ENCODE measurements around the gene BCLAF3.

Gene BCLAF3

DNA sequence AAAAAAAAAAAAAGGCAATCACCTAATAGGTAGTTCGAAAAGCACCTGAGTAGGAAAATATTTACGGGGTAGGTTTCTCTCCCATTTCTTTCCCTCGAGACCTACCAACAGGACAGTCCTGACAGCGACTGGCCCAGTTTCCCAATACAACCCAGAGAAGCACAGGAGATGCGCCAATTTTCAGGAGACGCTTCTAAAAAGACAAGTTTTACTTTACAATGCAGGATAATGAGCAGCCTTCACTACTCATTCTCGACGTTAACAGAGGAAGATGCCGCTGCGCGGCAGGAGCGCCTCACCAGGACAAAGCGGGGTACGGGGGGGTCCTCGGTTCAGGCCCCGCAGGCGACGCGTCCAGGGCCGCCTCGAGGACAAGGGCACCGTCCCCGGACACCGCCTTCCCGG, 708 bp downstream of the BCLAF3 start:
- TF ChIP-seq ZNF70 (CRISPR knock-in tag; IDR thresholded peaks at IDR 0.05) (no peak), ISL1 (CRISPR knock-in tag; IDR thresholded peaks at IDR 0.05) (no peak), ZNF8 (CRISPR knock-in tag; IDR thresholded peaks at IDR 0.05) (no peak), ZFP30 (CRISPR knock-in tag; IDR thresholded peaks at IDR 0.05) (no peak), GLIS3 (CRISPR knock-in tag; IDR thresholded peaks at IDR 0.05) (no peak), OSR1 (CRISPR knock-in tag; IDR thresholded peaks at IDR 0.05) (no peak), SNAI2 (CRISPR knock-in tag; IDR thresholded peaks at IDR 0.05) (no peak), RARB (CRISPR knock-in tag; IDR thresholded peaks at IDR 0.05) (no peak), CSDC2 (CRISPR knock-in tag; IDR thresholded peaks at IDR 0.05) (no peak)
- TF ChIP-seq, protein P1, sequence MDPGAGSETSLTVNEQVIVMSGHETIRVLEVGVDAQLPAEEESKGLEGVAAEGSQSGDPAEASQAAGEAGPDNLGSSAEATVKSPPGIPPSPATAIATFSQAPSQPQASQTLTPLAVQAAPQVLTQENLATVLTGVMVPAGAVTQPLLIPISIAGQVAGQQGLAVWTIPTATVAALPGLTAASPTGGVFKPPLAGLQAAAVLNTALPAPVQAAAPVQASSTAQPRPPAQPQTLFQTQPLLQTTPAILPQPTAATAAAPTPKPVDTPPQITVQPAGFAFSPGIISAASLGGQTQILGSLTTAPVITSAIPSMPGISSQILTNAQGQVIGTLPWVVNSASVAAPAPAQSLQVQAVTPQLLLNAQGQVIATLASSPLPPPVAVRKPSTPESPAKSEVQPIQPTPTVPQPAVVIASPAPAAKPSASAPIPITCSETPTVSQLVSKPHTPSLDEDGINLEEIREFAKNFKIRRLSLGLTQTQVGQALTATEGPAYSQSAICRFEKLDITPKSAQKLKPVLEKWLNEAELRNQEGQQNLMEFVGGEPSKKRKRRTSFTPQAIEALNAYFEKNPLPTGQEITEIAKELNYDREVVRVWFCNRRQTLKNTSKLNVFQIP (CRISPR knock-in tag; IDR thresholded peaks at IDR 0.05; ENCODE audit: borderline replicate concordance, low read depth), result no peak
- TF ChIP-seq, protein P2, sequence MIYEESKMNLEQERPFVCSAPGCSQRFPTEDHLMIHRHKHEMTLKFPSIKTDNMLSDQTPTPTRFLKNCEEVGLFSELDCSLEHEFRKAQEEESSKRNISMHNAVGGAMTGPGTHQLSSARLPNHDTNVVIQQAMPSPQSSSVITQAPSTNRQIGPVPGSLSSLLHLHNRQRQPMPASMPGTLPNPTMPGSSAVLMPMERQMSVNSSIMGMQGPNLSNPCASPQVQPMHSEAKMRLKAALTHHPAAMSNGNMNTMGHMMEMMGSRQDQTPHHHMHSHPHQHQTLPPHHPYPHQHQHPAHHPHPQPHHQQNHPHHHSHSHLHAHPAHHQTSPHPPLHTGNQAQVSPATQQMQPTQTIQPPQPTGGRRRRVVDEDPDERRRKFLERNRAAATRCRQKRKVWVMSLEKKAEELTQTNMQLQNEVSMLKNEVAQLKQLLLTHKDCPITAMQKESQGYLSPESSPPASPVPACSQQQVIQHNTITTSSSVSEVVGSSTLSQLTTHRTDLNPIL (CRISPR knock-in tag; IDR thresholded peaks at IDR 0.05; ENCODE audit: low read depth), result no peak
- TF ChIP-seq, protein P3, sequence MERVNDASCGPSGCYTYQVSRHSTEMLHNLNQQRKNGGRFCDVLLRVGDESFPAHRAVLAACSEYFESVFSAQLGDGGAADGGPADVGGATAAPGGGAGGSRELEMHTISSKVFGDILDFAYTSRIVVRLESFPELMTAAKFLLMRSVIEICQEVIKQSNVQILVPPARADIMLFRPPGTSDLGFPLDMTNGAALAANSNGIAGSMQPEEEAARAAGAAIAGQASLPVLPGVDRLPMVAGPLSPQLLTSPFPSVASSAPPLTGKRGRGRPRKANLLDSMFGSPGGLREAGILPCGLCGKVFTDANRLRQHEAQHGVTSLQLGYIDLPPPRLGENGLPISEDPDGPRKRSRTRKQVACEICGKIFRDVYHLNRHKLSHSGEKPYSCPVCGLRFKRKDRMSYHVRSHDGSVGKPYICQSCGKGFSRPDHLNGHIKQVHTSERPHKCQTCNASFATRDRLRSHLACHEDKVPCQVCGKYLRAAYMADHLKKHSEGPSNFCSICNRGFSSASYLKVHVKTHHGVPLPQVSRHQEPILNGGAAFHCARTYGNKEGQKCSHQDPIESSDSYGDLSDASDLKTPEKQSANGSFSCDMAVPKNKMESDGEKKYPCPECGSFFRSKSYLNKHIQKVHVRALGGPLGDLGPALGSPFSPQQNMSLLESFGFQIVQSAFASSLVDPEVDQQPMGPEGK (CRISPR knock-in tag; IDR thresholded peaks at IDR 0.05; ENCODE audit: borderline replicate concordance), result no peak
- ATAC-seq, result peak; percentile 44

DNA sequence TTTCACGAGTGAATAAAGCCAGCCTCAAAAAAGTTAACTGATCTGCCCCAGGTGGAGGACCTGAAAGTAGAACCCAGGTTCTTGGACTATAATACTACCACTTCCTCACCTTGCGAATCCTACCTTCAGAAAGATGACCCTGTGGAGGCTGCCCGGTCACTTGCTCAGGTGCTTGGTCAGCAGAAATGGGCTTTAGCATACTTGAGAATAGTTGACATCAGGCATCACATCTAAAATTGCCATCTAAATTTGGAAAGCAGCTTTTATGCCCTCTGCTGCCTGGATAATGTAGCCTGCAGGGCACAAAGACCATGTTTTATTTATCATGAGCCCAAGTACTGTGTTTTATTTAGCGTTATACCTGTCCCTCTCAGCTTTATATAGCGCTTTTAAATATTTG, 3.0 kb downstream of the BCLAF3 start:
- ATAC-seq, result no peak
- no peak for TF ChIP-seq BACH2 (CRISPR knock-in tag; IDR thresholded peaks at IDR 0.05; ENCODE audit: borderline replicate concordance)
- no peak for TF ChIP-seq ZC3H10 (CRISPR knock-in tag; IDR thresholded peaks at IDR 0.05)
- no peak for TF ChIP-seq OSR1 (CRISPR knock-in tag; IDR thresholded peaks at IDR 0.05)
- no peak for TF ChIP-seq ESRRG (CRISPR knock-in tag; IDR thresholded peaks at IDR 0.05)
- no peak for TF ChIP-seq ARNTL (CRISPR knock-in tag; IDR thresholded peaks at IDR 0.05; ENCODE audit: borderline replicate concordance, low read depth)
- TF ChIP-seq, protein P1 (CRISPR knock-in tag; IDR thresholded peaks at IDR 0.05; ENCODE audit: borderline replicate concordance, low read depth), result no peak
- TF ChIP-seq TOX (CRISPR knock-in tag; IDR thresholded peaks at IDR 0.05; ENCODE audit: borderline replicate concordance), result no peak
- TF ChIP-seq RARB (CRISPR knock-in tag; IDR thresholded peaks at IDR 0.05), result no peak
- no peak for TF ChIP-seq ZFP30 (CRISPR knock-in tag; IDR thresholded peaks at IDR 0.05)
- TF ChIP-seq PPARA (CRISPR knock-in tag; IDR thresholded peaks at IDR 0.05; ENCODE audit: borderline replicate concordance), result no peak
- no peak for TF ChIP-seq ZNF8 (CRISPR knock-in tag; IDR thresholded peaks at IDR 0.05)
- TF ChIP-seq, protein P2 (CRISPR knock-in tag; IDR thresholded peaks at IDR 0.05; ENCODE audit: low read depth), result no peak
- TF ChIP-seq, protein P3 (CRISPR knock-in tag; IDR thresholded peaks at IDR 0.05; ENCODE audit: borderline replicate concordance), result no peak
- TF ChIP-seq, protein P4, sequence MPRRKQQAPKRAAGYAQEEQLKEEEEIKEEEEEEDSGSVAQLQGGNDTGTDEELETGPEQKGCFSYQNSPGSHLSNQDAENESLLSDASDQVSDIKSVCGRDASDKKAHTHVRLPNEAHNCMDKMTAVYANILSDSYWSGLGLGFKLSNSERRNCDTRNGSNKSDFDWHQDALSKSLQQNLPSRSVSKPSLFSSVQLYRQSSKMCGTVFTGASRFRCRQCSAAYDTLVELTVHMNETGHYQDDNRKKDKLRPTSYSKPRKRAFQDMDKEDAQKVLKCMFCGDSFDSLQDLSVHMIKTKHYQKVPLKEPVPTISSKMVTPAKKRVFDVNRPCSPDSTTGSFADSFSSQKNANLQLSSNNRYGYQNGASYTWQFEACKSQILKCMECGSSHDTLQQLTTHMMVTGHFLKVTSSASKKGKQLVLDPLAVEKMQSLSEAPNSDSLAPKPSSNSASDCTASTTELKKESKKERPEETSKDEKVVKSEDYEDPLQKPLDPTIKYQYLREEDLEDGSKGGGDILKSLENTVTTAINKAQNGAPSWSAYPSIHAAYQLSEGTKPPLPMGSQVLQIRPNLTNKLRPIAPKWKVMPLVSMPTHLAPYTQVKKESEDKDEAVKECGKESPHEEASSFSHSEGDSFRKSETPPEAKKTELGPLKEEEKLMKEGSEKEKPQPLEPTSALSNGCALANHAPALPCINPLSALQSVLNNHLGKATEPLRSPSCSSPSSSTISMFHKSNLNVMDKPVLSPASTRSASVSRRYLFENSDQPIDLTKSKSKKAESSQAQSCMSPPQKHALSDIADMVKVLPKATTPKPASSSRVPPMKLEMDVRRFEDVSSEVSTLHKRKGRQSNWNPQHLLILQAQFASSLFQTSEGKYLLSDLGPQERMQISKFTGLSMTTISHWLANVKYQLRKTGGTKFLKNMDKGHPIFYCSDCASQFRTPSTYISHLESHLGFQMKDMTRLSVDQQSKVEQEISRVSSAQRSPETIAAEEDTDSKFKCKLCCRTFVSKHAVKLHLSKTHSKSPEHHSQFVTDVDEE (CRISPR knock-in tag; IDR thresholded peaks at IDR 0.05), result no peak
